GM19043 (cell line): ENCODE results near the gene GARS1.
A peak's percentile ranks its signal among the peaks of the same experiment; 100 is the strongest.

Experiments
- ATAC-seq: cut with Tn5 transposase; IDR thresholded peaks from one replicate; pipeline ENCODE4 v1.9.1; 2021; ENCODE audit warnings: low read depth; ENCODE audit not compliant: unreplicated experiment

GARS1 gene, protein sequence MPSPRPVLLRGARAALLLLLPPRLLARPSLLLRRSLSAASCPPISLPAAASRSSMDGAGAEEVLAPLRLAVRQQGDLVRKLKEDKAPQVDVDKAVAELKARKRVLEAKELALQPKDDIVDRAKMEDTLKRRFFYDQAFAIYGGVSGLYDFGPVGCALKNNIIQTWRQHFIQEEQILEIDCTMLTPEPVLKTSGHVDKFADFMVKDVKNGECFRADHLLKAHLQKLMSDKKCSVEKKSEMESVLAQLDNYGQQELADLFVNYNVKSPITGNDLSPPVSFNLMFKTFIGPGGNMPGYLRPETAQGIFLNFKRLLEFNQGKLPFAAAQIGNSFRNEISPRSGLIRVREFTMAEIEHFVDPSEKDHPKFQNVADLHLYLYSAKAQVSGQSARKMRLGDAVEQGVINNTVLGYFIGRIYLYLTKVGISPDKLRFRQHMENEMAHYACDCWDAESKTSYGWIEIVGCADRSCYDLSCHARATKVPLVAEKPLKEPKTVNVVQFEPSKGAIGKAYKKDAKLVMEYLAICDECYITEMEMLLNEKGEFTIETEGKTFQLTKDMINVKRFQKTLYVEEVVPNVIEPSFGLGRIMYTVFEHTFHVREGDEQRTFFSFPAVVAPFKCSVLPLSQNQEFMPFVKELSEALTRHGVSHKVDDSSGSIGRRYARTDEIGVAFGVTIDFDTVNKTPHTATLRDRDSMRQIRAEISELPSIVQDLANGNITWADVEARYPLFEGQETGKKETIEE

DNA sequence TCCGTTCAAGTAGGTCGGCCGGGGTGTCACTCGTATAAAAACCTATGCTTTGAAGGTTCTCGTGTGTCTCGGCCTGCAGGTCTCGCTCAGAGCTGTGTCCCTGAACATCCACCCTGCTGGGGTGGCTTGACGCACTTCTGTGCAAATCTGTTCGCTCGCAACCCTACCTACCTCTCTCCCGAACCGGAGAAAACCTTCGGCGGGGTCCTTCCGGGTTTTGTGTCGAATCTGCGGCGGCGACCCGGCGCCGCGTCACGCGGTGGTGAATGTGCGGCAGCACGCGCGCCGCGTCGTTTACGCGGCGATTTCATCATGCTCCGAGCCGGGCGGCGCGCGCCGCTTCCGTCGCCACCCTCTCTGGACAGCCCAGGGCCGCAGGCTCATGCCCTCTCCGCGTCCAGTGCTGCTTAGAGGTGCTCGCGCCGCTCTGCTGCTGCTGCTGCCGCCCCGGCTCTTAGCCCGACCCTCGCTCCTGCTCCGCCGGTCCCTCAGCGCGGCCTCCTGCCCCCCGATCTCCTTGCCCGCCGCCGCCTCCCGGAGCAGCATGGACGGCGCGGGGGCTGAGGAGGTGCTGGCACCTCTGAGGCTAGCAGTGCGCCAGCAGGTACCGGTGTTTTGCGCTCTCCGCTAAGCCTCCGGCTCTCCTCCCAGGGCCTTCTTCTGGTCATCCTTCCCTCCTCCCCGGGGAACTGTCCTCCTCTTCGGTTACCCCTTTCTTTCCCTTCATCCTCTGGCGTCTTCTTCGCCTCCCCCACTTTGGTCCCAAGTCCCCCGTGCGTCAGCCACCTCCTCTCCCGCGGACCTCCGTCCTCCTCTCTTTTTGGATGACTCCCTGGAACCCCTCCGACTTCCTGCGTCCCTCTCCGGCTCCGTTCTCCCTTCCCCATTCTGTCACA lies at the start of gene GARS1:
TSS of gene GARS1 (plus strand) at position 339 of the 896 bp plus-strand sequence. CDS start at position 383, 44 bp downstream.
- peak; percentile 81 for ATAC-seq

DNA sequence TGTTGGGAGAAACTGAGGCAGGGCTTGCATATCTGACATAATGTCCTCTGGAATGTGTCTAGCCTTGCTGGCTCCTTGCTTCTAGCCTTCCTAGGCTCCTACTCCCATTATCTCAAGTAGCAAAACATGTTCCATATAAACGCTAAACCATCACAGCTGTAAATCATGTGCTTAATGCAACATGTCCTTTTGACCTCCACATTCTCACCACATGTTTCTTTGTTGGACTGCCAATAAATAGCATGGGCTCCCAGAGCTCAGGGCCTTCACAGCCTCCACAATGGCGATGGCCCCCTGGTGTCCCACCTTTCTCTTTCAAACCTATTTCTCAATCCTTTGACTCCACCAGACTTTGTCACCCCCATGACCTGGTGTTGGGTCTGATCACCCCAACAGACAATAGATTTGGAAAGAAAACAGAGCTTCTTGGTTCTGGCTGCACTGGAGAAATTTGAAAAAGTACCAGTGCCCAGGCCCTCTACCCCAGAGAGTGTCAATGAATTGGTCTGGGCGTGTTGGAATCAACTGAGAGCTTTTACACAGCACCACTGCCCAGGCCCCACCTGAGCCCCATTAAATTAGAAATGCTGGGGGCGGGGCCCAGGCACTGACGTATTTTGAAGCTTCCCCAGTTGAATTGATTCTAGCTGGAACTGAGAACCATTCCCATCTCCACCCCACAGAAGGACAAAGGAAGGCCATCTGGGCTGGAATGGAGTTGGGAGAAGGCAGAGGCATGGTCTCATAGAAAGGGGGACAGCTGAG lies 48.7 kb upstream of the GARS1 start:
- ATAC-seq, result no peak

DNA sequence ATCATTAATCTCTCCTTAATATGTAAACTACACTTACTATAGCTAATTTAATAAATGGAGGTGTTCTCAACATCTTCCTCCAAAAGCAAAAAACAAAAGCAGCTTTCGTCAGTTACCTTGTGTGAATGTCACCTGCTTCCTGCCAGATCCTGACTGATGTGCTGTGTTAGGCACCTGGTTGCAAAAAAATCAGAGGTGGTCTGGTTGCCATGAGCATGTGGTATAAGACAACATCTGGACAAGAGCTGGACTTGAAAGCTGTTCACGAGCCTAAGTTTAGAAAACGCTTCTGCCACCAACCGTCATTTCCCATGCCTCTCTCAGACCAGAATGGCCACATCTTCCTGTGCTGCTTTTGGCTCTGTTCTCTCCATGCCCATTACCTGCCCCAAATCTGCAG lies 48.1 kb upstream of the GARS1 start:
- ATAC-seq, result no peak

DNA sequence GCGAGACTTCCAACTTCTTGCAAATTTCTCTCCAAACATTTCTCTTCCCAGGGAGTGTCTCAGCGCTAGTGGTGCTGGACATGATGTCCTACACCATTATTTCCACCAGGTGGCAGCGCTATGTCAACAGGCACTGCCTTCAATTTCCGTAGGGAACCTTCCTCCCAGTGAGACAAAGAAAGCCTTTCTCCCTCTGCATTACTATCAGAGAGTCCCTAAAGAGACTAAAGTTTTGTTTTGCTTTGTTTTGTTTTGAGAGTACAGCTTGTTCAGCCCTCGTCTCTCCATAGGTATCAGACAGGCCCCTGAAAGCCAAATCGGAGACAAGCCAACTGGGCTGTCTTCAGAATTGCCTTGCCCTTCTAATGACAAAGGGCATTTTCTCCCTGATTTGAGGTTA lies 45.8 kb upstream of the GARS1 start:
- ATAC-seq, result peak; percentile 62

DNA sequence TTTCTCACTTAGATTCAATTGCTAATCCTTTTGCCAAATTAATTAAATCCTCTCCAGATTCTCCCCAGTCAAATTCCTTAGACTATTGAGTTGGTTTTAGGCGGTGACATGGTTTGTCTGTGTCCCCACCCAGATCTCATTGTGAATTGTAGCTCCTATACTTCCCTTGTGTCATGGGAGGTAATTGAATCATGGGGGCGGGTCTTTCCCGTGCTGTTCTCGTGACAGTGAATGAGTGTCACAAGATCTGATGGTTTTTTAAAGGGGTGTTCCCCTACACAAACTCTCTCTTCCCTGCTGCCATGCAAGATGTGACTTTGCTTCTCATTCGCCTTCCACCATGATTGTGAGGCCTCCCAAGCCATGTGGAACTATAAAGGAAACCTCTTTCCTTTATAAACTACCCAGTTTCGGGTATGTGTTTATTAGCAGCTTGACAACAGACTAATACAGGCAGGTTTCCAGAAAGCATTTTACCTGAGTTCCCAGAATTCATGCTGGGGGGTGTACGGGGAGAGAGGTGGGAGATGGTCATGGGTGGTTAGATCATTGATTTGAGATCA lies 44.7 kb upstream of the GARS1 start:
- ATAC-seq, result no peak

DNA sequence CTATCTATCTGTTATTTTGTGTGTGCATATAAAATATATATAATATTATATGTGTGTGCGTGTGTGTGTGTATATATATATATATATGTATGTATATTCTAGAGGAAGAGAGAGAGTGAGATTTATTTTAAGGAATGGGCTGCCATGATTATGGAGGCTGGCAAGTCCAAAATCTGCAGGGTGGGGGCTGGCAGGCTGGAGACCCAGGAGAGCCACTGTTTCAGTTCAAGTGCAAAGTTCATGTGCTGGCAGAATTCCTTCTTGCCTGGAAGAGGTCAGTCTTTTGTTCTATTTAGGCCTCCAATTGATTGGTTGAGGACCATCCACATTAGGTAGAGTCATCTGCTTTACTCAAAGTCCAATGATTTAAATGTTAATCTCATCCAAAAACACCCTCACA lies 42.3 kb upstream of the GARS1 start:
- ATAC-seq, result no peak

DNA sequence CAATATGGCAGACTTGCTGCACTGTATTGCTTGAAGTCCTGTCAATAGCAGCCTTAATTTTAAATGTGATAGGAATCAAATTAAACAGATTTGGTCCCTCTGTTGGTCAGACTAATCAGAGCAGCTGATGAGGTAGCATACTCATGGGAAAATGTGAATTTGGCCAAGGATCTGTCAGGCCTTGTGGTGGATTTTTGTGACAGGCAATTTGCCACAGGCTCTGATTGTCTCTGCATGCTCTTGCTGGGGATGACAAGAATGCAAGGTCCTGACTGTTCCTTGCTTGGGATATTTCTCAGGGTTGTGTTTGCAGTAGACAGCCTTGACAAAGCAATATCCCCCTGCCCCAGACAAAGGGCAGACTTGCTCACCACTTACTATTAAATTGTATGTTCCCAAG lies 41.5 kb upstream of the GARS1 start:
- ATAC-seq, result no peak

DNA sequence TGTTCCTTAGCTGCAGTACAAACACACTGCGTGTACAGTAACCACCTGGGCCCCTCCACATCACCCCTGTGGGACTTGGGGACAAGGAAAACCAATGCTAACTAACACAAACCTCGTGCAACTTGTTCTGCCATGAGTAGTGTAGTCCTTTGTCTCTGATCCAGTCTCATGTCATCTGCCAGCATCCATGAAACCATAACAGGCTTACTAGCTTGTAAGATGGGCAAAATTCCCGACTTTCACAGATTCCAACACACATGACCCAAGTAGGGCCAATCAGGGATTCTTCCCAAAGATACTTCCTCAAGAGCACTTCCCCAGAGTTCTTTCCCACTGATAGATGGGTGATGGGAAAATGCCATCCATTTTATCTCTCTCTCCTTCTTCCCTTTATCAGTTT lies 41.1 kb upstream of the GARS1 start:
- no peak for ATAC-seq

DNA sequence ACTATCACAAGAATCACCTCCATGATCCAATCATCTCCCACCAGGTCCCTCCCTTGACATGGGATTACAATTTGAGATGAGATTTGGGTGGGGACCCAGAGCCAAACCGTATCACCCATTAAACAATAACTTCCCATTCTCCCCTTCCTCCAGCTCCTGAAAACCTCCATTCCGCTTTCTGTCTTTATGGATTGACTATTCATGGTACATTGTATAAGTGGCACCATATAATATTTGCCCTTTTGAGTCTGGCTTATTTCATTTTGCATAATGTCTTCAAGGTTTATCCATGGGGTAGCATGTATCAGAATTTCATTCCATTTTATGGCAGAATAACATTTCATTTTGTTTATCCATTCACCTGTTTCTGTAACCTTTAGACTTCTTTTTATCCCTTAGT lies 39.2 kb upstream of the GARS1 start:
- ATAC-seq, result no peak

DNA sequence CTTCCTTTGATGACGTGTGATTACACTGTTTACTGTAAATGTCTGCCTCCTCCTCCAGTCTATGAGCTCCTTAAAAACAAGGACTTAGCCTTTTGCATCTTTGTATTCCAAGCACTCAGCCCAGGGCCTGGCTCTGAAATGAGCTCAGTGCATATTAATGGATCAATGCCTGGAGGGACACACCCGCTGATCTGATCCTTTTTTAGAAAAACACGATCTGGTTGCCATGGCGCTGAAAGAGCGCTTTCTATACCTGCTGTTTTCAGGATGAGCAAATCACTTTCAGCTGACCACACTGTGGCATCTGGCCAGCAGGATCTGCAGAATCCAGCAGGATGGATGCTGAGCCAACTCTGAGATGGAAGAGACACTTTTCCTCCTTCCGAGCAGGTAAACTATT lies 37.8 kb upstream of the GARS1 start:
- ATAC-seq, result no peak

DNA sequence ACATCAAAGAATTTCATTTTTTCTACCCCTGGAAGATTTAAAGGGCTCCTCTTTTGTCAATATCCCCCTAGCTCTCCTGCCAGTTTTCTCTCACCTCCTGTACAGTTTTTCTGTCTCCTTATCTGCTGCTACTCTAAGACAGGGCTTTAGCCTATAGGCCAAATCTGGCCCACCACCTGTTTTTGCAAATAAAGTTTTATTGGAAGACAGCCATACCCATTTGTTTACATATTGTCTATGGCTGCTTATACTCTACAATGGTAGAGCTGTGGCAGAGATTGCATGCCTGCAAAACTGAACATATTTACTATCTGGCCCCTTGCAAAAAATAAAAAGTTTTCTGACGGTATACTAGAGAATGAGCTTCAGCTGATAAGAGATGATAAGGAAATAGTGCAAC lies 37.4 kb upstream of the GARS1 start:
- no peak for ATAC-seq

DNA sequence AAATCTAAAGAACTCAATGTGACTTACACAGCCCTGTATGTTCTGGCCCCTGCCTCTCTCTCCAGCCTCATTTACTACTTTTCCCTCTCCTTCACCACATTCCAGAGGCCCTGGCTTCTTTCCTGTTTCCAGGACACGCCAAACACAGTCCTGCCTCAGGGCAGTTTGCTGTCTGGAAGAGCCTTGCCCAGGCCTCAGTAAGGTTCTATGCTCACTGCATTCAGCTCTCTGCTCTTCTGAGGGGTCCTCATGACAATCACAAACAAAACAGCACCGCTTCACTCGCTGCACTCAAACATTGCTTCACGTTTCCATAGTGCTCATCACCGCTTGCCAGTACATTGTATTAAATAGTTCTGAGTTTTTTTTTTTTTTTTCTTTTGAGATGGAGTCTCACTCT lies 35.1 kb upstream of the GARS1 start:
- ATAC-seq, result no peak

DNA sequence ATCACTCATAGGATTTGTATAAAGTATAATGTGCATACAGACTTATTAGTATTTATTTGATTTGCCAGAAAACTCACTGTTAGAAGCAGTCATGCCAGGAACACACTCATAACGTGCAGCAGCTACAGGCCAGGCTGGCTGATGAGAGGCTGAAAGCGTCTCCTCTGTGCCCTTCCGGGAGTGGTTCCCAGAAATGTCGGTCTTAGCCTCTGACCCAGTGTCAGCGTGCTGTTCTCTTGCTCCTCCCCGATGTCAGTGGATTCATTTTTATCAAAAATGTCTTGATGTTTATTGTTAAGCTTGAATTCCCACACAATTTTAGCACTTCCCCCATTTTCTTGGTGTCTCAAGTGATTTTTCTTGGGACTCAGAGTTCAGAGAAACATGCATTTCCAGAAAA lies 33.3 kb upstream of the GARS1 start:
- no peak for ATAC-seq

DNA sequence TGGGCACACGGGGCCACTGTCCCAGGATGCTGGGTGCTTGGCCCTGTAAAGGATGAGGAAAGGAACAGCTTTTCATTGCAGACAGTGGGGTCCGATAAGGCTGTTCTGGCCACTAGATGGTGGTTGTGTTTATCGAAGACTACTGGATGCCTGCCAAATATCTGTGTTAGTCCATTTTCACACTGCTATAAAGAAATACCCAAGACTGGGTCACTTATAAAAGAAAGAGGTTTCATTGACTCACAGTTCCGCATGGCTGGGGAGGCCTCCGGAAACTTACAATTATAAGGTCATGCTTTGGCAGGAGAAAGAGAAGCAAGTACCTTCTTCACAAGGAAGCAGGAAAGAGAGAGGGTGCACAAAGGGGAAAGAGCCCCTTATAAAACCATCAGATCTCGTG lies 32.2 kb upstream of the GARS1 start:
- no peak for ATAC-seq

DNA sequence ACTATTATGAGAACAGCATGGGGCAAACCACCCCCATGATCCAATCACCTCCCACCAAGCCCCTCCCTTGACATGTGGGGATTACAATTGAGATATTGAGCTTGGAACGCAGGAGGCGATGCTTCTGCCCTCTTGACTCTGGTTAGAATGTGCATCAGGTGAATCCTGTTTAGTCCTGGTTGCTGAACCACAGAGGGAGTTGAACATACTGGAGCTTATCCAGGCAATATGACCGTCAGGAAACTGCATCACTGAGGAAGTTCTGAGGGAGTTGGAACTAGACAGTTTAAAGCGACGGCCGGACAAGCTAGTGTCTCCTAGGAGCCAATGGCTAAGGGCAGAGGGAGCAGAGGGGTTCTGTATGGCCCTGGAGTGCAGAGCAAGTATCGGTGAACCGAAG lies 31.8 kb upstream of the GARS1 start:
- ATAC-seq, result no peak

DNA sequence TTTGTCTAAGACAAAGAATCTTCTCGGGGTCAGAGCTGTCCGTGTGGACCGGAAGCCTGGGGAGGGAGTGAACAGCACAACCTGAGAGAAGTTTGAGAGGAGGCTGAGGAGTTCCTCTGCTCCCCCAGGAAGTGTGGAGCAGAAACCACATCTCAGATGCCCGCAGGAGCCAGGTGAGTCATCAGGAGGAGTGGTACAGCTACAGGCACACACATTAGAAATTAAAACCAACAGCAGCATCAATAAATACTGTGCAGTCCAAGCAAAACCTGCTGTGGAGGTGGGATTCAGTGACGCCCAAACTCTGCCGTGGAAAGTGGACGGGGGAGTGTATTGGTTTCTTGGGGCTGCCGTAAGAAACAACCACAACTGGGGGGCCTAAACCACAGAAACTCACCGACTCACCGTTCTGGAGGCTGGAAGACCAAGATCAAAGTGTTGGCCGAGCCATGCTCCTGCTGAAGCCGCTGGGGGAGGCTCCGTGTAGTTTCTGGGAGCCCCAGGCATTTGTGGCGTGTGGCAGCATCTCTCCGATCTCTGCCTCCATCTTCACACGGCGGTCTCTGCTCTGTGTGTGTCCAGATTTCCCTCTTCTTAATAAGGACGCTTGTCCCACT lies 31.2 kb upstream of the GARS1 start:
- no peak for ATAC-seq

DNA sequence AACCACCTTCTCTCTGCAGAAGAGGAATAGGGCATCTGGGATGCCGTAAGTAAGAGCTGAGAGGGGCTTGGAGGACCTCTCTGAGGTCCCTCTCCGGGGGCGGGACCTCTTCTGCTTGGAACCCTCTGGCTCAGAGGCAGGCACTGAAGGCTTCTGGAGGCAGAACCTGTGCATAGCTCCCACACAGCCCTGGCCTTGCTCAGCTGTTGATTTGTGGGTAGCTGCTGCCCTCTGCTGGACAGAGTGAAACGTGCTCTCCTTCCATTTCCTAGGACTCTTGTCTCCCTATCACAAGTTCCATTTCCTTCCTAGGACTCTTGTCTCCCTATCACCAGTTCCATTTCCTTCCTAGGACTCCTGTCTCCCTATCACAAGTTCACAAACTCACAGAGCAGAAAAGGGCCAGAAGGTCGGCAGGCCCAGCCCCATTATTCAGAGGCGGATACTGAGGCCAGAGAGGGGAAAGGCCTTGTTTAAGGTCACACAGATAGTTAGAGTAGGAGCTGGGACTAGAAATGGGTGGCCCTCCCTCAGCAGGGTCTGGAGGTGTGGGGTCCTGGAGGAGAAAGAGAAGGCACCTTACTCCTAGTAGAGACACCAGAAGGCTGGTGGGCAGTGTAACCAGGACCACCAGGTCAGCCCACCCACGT lies 30.3 kb upstream of the GARS1 start:
- ATAC-seq, result peak; percentile 87

DNA sequence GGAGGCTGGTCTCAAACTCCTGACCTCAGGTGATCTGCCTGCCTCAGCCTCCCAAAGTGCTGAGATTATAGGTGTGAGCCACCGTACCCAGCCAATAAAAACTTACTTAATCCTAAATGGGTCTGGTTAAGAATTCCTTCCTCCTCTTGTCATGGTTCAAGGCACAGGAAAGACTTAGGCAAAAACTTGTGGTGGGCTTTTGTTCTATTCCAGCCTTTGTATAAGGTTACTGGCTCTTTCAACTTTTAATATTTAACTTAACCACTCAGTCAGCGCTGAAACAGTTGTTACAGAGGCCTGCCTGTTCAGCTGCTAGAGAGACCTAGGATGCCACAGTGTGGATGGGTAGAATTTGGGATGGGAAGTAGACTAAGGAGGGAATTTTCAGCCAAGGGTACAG lies 28.1 kb upstream of the GARS1 start:
- no peak for ATAC-seq

DNA sequence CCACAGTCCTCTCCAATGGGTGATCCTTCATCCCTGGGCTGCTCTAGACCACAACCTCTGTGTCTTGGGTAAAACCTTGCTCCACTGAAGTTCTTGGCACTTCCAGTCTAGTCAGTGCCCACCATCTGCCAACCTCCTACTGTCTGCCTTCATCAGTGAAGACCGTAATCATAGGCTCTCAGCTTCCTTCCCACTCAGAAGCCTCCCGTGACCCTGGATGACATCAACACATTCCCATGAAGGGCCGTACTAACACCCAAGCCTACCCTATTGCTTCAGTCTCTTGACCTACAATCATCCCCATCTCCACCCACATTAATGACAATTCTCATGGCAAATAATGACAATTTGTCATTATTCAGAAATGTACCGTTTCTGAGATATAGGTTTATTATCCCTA lies 27.6 kb upstream of the GARS1 start:
- no peak for ATAC-seq
